Osteoblast (primary cell): Measurements from ENCODE around the gene NRXN2. TPM values are rescaled to one million over a fixed set of nuclear protein-coding genes. Genes with fewer than 3 reads are reported as not detected.

Source experiments
- DNase-seq: peaks from one replicate; pipeline ENCODE4 v3.0.0; 2011; ENCODE audit warnings: low spot score, mixed read lengths; ENCODE audit not compliant: insufficient read length; ENCODE audit errors: missing footprints
- H2AFZ ChIP-seq: 2 replicates; pipeline ENCODE4 v1.6.0; 2011; ENCODE audit warnings: mild to moderate bottlenecking, low read length
- H3K27ac ChIP-seq: 2 replicates; pipeline ENCODE4 v1.5.1; 2011; ENCODE audit warnings: mild to moderate bottlenecking, low read depth, low read length, moderate library complexity
- H3K27me3 ChIP-seq: 2 replicates; pipeline ENCODE4 v1.6.0; 2012; ENCODE audit warnings: mild to moderate bottlenecking, control low read depth, inconsistent platforms, low read length, moderate library complexity; ENCODE audit not compliant: insufficient read depth
- H3K36me3 ChIP-seq: 2 replicates; pipeline ENCODE4 v1.5.1; 2011; ENCODE audit warnings: mild to moderate bottlenecking, low read length, control low read depth, moderate library complexity; ENCODE audit not compliant: insufficient read depth
- H3K4me1 ChIP-seq: 2 replicates; pipeline ENCODE4 v1.5.1; 2011; ENCODE audit warnings: mild to moderate bottlenecking, low read length, control low read depth, moderate library complexity; ENCODE audit not compliant: insufficient read depth
- H3K4me2 ChIP-seq: 2 replicates; pipeline ENCODE4 v1.6.0; 2011; ENCODE audit warnings: mild to moderate bottlenecking, low read length; ENCODE audit not compliant: insufficient read depth
- H3K4me3 ChIP-seq: fragments of 200-600 bp; sonication (generic); 3 replicates; pipeline ENCODE4 v1.5.1; 2012; ENCODE audit warnings: mild to moderate bottlenecking, low read length, inconsistent platforms; ENCODE audit not compliant: insufficient read depth
- H3K79me2 ChIP-seq: 2 replicates; pipeline ENCODE4 v1.6.0; 2012; ENCODE audit warnings: mild to moderate bottlenecking, low read length, control low read depth, inconsistent platforms; ENCODE audit not compliant: insufficient read depth
- H3K9me3 ChIP-seq: 2 replicates; pipeline ENCODE4 v1.5.1; 2011; ENCODE audit warnings: low read depth, low read length, control low read depth
- H4K20me1 ChIP-seq: 2 replicates; pipeline ENCODE4 v1.6.0; 2012; ENCODE audit warnings: mild to moderate bottlenecking, low read length, control low read depth; ENCODE audit not compliant: insufficient read depth
- CTCF ChIP-seq: IDR thresholded peaks from 2 replicates; pipeline ENCODE4 v1.5.1; 2011; ENCODE audit warnings: mild to moderate bottlenecking, low read depth, low read length, moderate library complexity; ENCODE audit errors: extremely low read depth
- total RNA-seq: library from RNA; depleted of rRNA; stranded (reverse); fragments of >200 nt; gene quantifications from 2 replicates; pipeline ENCODE4 v1.2.3, GENCODE V29; 2012

The NRXN2 gene
- total RNA-seq, 1 donor: 90.1 TPM

GRCh38 chr11:64754124-64754918, 31.3 kb upstream of the NRXN2 start:
- no peak overlapping the region for H3K27ac ChIP-seq
- H2AFZ ChIP-seq: no peak overlapping the region
- H3K4me1 ChIP-seq: peaks cover 2% of the 10 kb centered on the region
- H3K79me2 ChIP-seq: no peaks in the 10 kb centered on the region
- no peaks in the 10 kb centered on the region for H3K9me3 ChIP-seq
- no peak for TF ChIP-seq CTCF
- H3K27me3 ChIP-seq: no peaks in the 10 kb centered on the region
- no peaks in the 10 kb centered on the region for H4K20me1 ChIP-seq
- DNase-seq: peak; percentile 66
- no peak overlapping the region for H3K4me2 ChIP-seq
- no peak overlapping the region for H3K4me3 ChIP-seq
- H3K36me3 ChIP-seq: no peaks in the 10 kb centered on the region

DNA sequence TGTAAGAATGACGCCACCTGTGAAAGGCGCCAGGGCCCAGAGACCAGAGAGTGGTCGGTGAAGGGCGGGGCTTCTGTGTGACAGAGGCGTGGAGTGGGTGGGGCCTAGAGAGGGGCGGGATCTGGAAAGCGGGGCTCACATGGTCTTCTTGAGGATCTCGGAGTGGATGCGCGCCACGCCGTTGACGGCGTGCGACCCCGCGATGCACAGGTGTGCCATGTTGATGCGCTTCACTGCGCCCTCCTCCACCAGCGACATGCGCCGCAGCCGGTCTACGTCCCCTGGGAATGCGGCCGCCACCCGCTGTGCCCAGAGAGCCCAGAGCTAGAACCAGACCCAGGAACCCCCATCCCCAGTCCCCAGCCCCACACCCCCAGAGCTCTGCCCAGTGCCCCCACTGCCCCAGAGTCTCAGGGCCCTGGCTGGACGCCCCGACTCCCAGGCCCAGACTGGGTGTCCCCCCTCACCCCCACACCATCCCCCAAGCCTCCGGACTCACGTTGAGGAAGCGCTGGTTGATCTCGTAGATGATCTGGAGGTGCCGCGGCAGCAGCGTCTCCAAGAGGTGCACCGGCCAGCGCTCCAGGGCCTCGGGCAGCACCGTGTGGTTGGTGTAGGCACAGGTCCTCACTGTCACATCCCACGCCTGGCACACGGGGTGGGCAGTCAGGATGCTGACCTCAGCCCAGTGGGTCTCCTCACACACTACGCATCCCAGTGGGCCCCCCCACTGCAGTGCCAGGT, 30.6 kb upstream of the NRXN2 start:
- Histone ChIP-seq H3K4me2 (no peak overlapping the region), H3K36me3 (no peaks in the 10 kb centered on the region), H3K27ac (no peak overlapping the region), H3K79me2 (no peaks in the 10 kb centered on the region), H3K27me3 (no peaks in the 10 kb centered on the region), H3K9me3 (no peaks in the 10 kb centered on the region), H3K4me3 (no peak overlapping the region), H4K20me1 (no peaks in the 10 kb centered on the region), H3K4me1 (no peaks in the 10 kb centered on the region), H2AFZ (no peak overlapping the region)
- DNase-seq: peak; percentile 46
- TF ChIP-seq CTCF: no peak

- no peaks in the 10 kb centered on the region for H3K27me3 ChIP-seq
- TF ChIP-seq CTCF: no peak
- H3K27ac ChIP-seq: no peak overlapping the region
- no peaks in the 10 kb centered on the region for H3K79me2 ChIP-seq
- H3K4me2 ChIP-seq: no peak overlapping the region
- H3K4me1 ChIP-seq: no peaks in the 10 kb centered on the region
- no peaks in the 10 kb centered on the region for H4K20me1 ChIP-seq
- no peak overlapping the region for H2AFZ ChIP-seq
- no peak overlapping the region for H3K4me3 ChIP-seq
- no peaks in the 10 kb centered on the region for H3K9me3 ChIP-seq
- H3K36me3 ChIP-seq: no peaks in the 10 kb centered on the region
- DNase-seq: peak; percentile 61
Observed at GRCh38 chr11:64753019-64753379, 30.0 kb upstream of the NRXN2 start.
